Muscle of leg (tissue), 11 donors: ENCODE measurements around the gene CTRL. TPM values are rescaled to one million over a fixed set of nuclear protein-coding genes. Genes with fewer than 3 reads are reported as not detected.

Source experiments
- DNase-seq: peaks from one replicate; pipeline ENCODE4 v3.0.0; 2013
- H3K27ac ChIP-seq: one replicate; pipeline ENCODE4 v1.5.1; 2013; ENCODE audit warnings: mild to moderate bottlenecking, low read length, control low read depth
- H3K27me3 ChIP-seq: one replicate; pipeline ENCODE4 v1.6.1; 2013; ENCODE audit warnings: low read length; ENCODE audit not compliant: control insufficient read depth, insufficient read depth
- H3K36me3 ChIP-seq: one replicate; pipeline ENCODE4 v1.6.1; 2013; ENCODE audit warnings: low read length; ENCODE audit not compliant: control insufficient read depth, insufficient read depth
- H3K4me1 ChIP-seq: one replicate; pipeline ENCODE4 v1.6.1; 2013; ENCODE audit warnings: low read length; ENCODE audit not compliant: control insufficient read depth, insufficient read depth
- H3K4me3 ChIP-seq: one replicate; pipeline ENCODE4 v1.5.1; 2013; ENCODE audit warnings: low read length, control low read depth
- H3K9me3 ChIP-seq: replicated peaks from 2 replicates; pipeline ENCODE4 v1.6.1; 2013; ENCODE audit warnings: low read depth, low read length; ENCODE audit not compliant: control insufficient read depth
- WGBS: methylation state at CpG from one replicate; pipeline ENCODE4 v1.1.5; 2013; ENCODE audit warnings: missing lambda C conversion rate; ENCODE audit not compliant: insufficient coverage; 5-methylcytosine and 5-hydroxymethylcytosine counted together
- polyA plus RNA-seq, 8 donors: library from polyadenylated mRNA; unstranded; fragments of 120-200 nt; gene quantifications; one replicate each; pipeline versions ENCODE4 v1.2.1 to v1.2.3, GENCODE V29; 2013; ENCODE audit warnings: inconsistent platforms in 1 of 8, low replicate concordance in 1 of 8; ENCODE audit not compliant: insufficient read length in 8 of 8, insufficient read depth in 1 of 8
- total RNA-seq: library from RNA; stranded (reverse); fragments of 120-200 nt; gene quantifications from one replicate; pipeline ENCODE4 v1.2.4, GENCODE V29; 2013

The CTRL gene
- total and polyA plus RNA-seq, 9 donors = 0.66 to 5.2 (median 3.6) TPM

- H3K36me3 ChIP-seq = peaks cover 41% of the 10 kb centered on the region
- peak overlapping the region; percentile 45 for H3K27ac ChIP-seq
- WGBS = 34% methylated on average over 12 of the region's 13 CpGs
- peak overlapping the region; percentile 87 for H3K4me3 ChIP-seq
- H3K9me3 ChIP-seq = no peaks in the 10 kb centered on the region
- DNase-seq = no peak
- H3K4me1 ChIP-seq = peaks cover 24% of the 10 kb centered on the region
- no peaks in the 10 kb centered on the region for H3K27me3 ChIP-seq
These were observed 2.8 kb upstream of the CTRL start for GRCh38 chr16:67934306-67935100.

- H3K36me3 ChIP-seq = peaks cover 44% of the 10 kb centered on the region
- 77% methylated on average over 7 of the region's 7 CpGs for WGBS
- H3K4me1 ChIP-seq = peaks cover 24% of the 10 kb centered on the region
- H3K27me3 ChIP-seq = no peaks in the 10 kb centered on the region
- H3K4me3 ChIP-seq = no peak overlapping the region
- H3K9me3 ChIP-seq = no peaks in the 10 kb centered on the region
- DNase-seq = peak; percentile 7
- no peak overlapping the region for H3K27ac ChIP-seq
These were observed 2.1 kb upstream of the CTRL start for GRCh38 chr16:67933805-67934204.

- Histone ChIP-seq H3K27me3 (no peaks in the 10 kb centered on the region), H3K9me3 (no peaks in the 10 kb centered on the region), H3K27ac (no peak overlapping the region), H3K4me1 (peaks cover 28% of the 10 kb centered on the region), H3K36me3 (peaks cover 56% of the 10 kb centered on the region), H3K4me3 (no peak overlapping the region)
- 95% methylated on average over 3 of the region's 4 CpGs for WGBS
- DNase-seq = peak; percentile 15
These were observed 789 bp upstream of the CTRL start for GRCh38 chr16:67932462-67932840.

GRCh38 chr16:67930678-67931211 lies 917 bp downstream of the CTRL start:
- DNase-seq = peak; percentile 6
- Histone ChIP-seq H3K36me3 (peaks cover 71% of the 10 kb centered on the region), H3K27ac (no peak overlapping the region), H3K4me1 (peaks cover 31% of the 10 kb centered on the region), H3K9me3 (no peaks in the 10 kb centered on the region), H3K27me3 (no peaks in the 10 kb centered on the region), H3K4me3 (no peak overlapping the region)
- WGBS = 89% methylated on average over 15 of the region's 17 CpGs

GRCh38 chr16:67930191-67930590 lies 1.5 kb downstream of the CTRL start:
- Histone ChIP-seq H3K27me3 (no peaks in the 10 kb centered on the region), H3K36me3 (peaks cover 71% of the 10 kb centered on the region), H3K27ac (no peak overlapping the region), H3K9me3 (no peaks in the 10 kb centered on the region), H3K4me1 (peaks cover 32% of the 10 kb centered on the region), H3K4me3 (no peak overlapping the region)
- WGBS = 90% methylated on average over 14 of the region's 14 CpGs
- DNase-seq = no peak

- no peaks in the 10 kb centered on the region for H3K9me3 ChIP-seq
- no peaks in the 10 kb centered on the region for H3K27me3 ChIP-seq
- peaks cover 73% of the 10 kb centered on the region for H3K36me3 ChIP-seq
- no peak overlapping the region for H3K4me3 ChIP-seq
- H3K4me1 ChIP-seq = peaks cover 28% of the 10 kb centered on the region
- peak; percentile 76 for DNase-seq
- no peak overlapping the region for H3K27ac ChIP-seq
- WGBS = 52% methylated on average over 11 of the region's 16 CpGs
These were observed 2.9 kb downstream of the CTRL start for GRCh38 chr16:67928561-67929364.

- H3K4me1 ChIP-seq = peaks cover 33% of the 10 kb centered on the region
- no peaks in the 10 kb centered on the region for H3K27me3 ChIP-seq
- peaks cover 75% of the 10 kb centered on the region for H3K36me3 ChIP-seq
- WGBS = 91% methylated on average over 4 of the region's 7 CpGs
- no peak overlapping the region for H3K27ac ChIP-seq
- H3K4me3 ChIP-seq = no peak overlapping the region
- no peaks in the 10 kb centered on the region for H3K9me3 ChIP-seq
- peak; percentile 9 for DNase-seq
These were observed 3.5 kb downstream of the CTRL start for GRCh38 chr16:67928147-67928546.

- H3K9me3 ChIP-seq = no peaks in the 10 kb centered on the region
- H3K27ac ChIP-seq = no peak overlapping the region
- peak; percentile 7 for DNase-seq
- H3K4me3 ChIP-seq = no peak overlapping the region
- H3K27me3 ChIP-seq = no peaks in the 10 kb centered on the region
- 91% methylated on average over 19 of the region's 22 CpGs for WGBS
- H3K36me3 ChIP-seq = peaks cover 76% of the 10 kb centered on the region
- H3K4me1 ChIP-seq = peaks cover 39% of the 10 kb centered on the region
These were observed 4.3 kb downstream of the CTRL start for GRCh38 chr16:67927131-67927941.

GRCh38 chr16:67926181-67926750 lies 5.4 kb downstream of the CTRL start:
- WGBS = 53% methylated on average over 13 of the region's 13 CpGs
- Histone ChIP-seq H3K4me3 (no peak overlapping the region), H3K27ac (no peak overlapping the region), H3K4me1 (peaks cover 42% of the 10 kb centered on the region), H3K27me3 (no peaks in the 10 kb centered on the region), H3K9me3 (no peaks in the 10 kb centered on the region), H3K36me3 (peaks cover 78% of the 10 kb centered on the region)
- DNase-seq = peak; percentile 22
